MG63 (cell line): ENCODE measurements around the gene ETHE1. TPM values are rescaled to one million over a fixed set of nuclear protein-coding genes. Genes with fewer than 3 reads are reported as not detected.
A peak's percentile ranks its signal among the peaks of the same experiment; 100 is the strongest.

Source experiments
- DNase-seq: peaks from one replicate; pipeline ENCODE4 v3.0.0-alpha.2; 2020
- H3K27me3 ChIP-seq: fragments of 250-450 bp; sonication (Bioruptor Pico); 2 replicates; pipeline ENCODE4 v1.5.1; 2020; ENCODE audit warnings: mild to moderate bottlenecking, moderate library complexity
- H3K36me3 ChIP-seq: fragments of 250-450 bp; sonication (Bioruptor Pico); 2 replicates; pipeline ENCODE4 v1.5.1; 2020; ENCODE audit warnings: mild to moderate bottlenecking, moderate library complexity
- H3K4me3 ChIP-seq: fragments of 250-450 bp; sonication (Bioruptor Pico); 2 replicates; pipeline ENCODE4 v1.5.1; 2020; ENCODE audit warnings: mild to moderate bottlenecking, moderate library complexity
- H3K9me3 ChIP-seq: fragments of 250-450 bp; sonication (Bioruptor Pico); 2 replicates; pipeline ENCODE4 v1.5.1; 2020; ENCODE audit warnings: mild to moderate bottlenecking, moderate library complexity
- total RNA-seq: library from RNA; depleted of rRNA; stranded (reverse); fragments of >200 nt; shearing (Covaris generic); gene quantifications from 2 replicates; pipeline ENCODE4 v1.2.3, GENCODE V29; 2014; ENCODE audit warnings: low replicate concordance; rRNA removed

The ETHE1 gene
- total RNA-seq = 76.7 and 101 TPM in 2 replicates

- H3K36me3 ChIP-seq = no peaks in the 10 kb centered on the region; the same call in none of the 2 replicates
- no peaks in the 10 kb centered on the region for H3K9me3 ChIP-seq
- H3K27me3 ChIP-seq = no peaks in the 10 kb centered on the region
- DNase-seq = peak; percentile 89
- peak within 1 kb of the TSS; percentile 93 for H3K4me3 ChIP-seq
Measured at GRCh38 chr19:43526884-43527859, at the start of gene ETHE1. ETHE1 (minus strand) TSS chr19:43527201; CDS start chr19:43527177, 24 bp downstream.

- Histone ChIP-seq H3K4me3 (peak overlapping the region; percentile 96), H3K9me3 (no peaks in the 10 kb centered on the region), H3K27me3 (no peaks in the 10 kb centered on the region), H3K36me3 (peaks cover 31% of the 10 kb centered on the region)
- no peak for DNase-seq
Measured at GRCh38 chr19:43575955-43576878, 49.2 kb upstream of the ETHE1 start.

- Histone ChIP-seq H3K9me3 (no peaks in the 10 kb centered on the region), H3K36me3 (peaks cover 33% of the 10 kb centered on the region), H3K4me3 (peak within 1 kb of the TSS; percentile 96), H3K27me3 (no peaks in the 10 kb centered on the region)
- DNase-seq = peak; percentile 99
Measured at GRCh38 chr19:43575156-43575950, 48.4 kb upstream of the ETHE1 start, which contains the start of the genes PINLYP and XRCC1. PINLYP (plus strand) TSS chr19:43575801; CDS start chr19:43577192, 1,391 bp downstream. XRCC1 (minus strand) TSS chr19:43575527; CDS start chr19:43575458, 69 bp downstream.

- Histone ChIP-seq H3K27me3 (no peaks in the 10 kb centered on the region), H3K4me3 (peak overlapping the region; percentile 96), H3K9me3 (no peaks in the 10 kb centered on the region), H3K36me3 (peaks cover 33% of the 10 kb centered on the region)
- no peak for DNase-seq
Measured at GRCh38 chr19:43574424-43575155, 47.6 kb upstream of the ETHE1 start.

- DNase-seq = no peak
- Histone ChIP-seq H3K9me3 (no peaks in the 10 kb centered on the region), H3K4me3 (no peak overlapping the region), H3K36me3 (peaks cover 36% of the 10 kb centered on the region), H3K27me3 (no peaks in the 10 kb centered on the region)
Measured at GRCh38 chr19:43572171-43572588, 45.2 kb upstream of the ETHE1 start.

- Histone ChIP-seq H3K27me3 (no peaks in the 10 kb centered on the region), H3K9me3 (no peaks in the 10 kb centered on the region), H3K36me3 (peaks cover 36% of the 10 kb centered on the region), H3K4me3 (no peak overlapping the region)
- DNase-seq = no peak
Measured at GRCh38 chr19:43570174-43570791, 43.3 kb upstream of the ETHE1 start.

GRCh38 chr19:43569657-43570056, 42.7 kb upstream of the ETHE1 start:
- Histone ChIP-seq H3K36me3 (peaks cover 40% of the 10 kb centered on the region), H3K9me3 (no peaks in the 10 kb centered on the region), H3K27me3 (no peaks in the 10 kb centered on the region), H3K4me3 (no peak overlapping the region)
- no peak for DNase-seq

GRCh38 chr19:43564800-43565199, 37.8 kb upstream of the ETHE1 start:
- no peaks in the 10 kb centered on the region for H3K9me3 ChIP-seq
- no peak overlapping the region for H3K4me3 ChIP-seq
- H3K36me3 ChIP-seq = peaks cover 38% of the 10 kb centered on the region
- H3K27me3 ChIP-seq = no peaks in the 10 kb centered on the region
- no peak for DNase-seq

GRCh38 chr19:43563816-43564457, 36.9 kb upstream of the ETHE1 start:
- Histone ChIP-seq H3K9me3 (no peaks in the 10 kb centered on the region), H3K36me3 (peaks cover 41% of the 10 kb centered on the region), H3K4me3 (no peak overlapping the region), H3K27me3 (no peaks in the 10 kb centered on the region)
- no peak for DNase-seq

- peak; percentile 96 for DNase-seq
- no peaks in the 10 kb centered on the region for H3K27me3 ChIP-seq
- H3K36me3 ChIP-seq = peaks cover 47% of the 10 kb centered on the region
- no peaks in the 10 kb centered on the region for H3K9me3 ChIP-seq
- no peak overlapping the region for H3K4me3 ChIP-seq
Measured at GRCh38 chr19:43562698-43563241, 35.8 kb upstream of the ETHE1 start.

GRCh38 chr19:43562226-43562697, 35.3 kb upstream of the ETHE1 start:
- no peak overlapping the region for H3K4me3 ChIP-seq
- no peaks in the 10 kb centered on the region for H3K27me3 ChIP-seq
- H3K9me3 ChIP-seq = no peaks in the 10 kb centered on the region
- no peak for DNase-seq
- H3K36me3 ChIP-seq = peaks cover 46% of the 10 kb centered on the region

GRCh38 chr19:43561139-43561970, 34.4 kb upstream of the ETHE1 start:
- Histone ChIP-seq H3K27me3 (no peaks in the 10 kb centered on the region), H3K4me3 (no peak overlapping the region), H3K9me3 (no peaks in the 10 kb centered on the region), H3K36me3 (peaks cover 51% of the 10 kb centered on the region)
- no peak for DNase-seq

- Histone ChIP-seq H3K9me3 (no peaks in the 10 kb centered on the region), H3K36me3 (peaks cover 55% of the 10 kb centered on the region), H3K4me3 (no peak overlapping the region), H3K27me3 (no peaks in the 10 kb centered on the region)
- DNase-seq = peak; percentile 45
Measured at GRCh38 chr19:43560687-43561086, 33.7 kb upstream of the ETHE1 start.
